Epithelial cell of proximal tubule (primary cell): Measurements from ENCODE around the gene RASAL1. TPM values are rescaled to one million over a fixed set of nuclear protein-coding genes. Genes with fewer than 3 reads are reported as not detected.

ENCODE experiments used
- DNase-seq: peaks from one replicate; pipeline ENCODE4 v3.0.0-alpha.2; 2011; ENCODE audit warnings: low read depth
- H3K4me3 ChIP-seq: 2 replicates; pipeline ENCODE4 v1.5.1; 2011; ENCODE audit warnings: low read depth, mild to moderate bottlenecking, low read length
- total RNA-seq: library from RNA; depleted of rRNA; stranded (reverse); fragments of >200 nt; gene quantifications from 2 replicates; pipeline ENCODE4 v1.2.3, GENCODE V29; 2015
- TF ChIP-seq, protein P1 (sequence below): conservative IDR thresholded peaks from 2 replicates; pipeline ENCODE4 v1.5.1; 2012; ENCODE audit warnings: low read depth, mild to moderate bottlenecking, low read length

The RASAL1 gene
- total RNA-seq, 1 donor from 2014 or later: 2.0 TPM

GRCh38 chr12:113155060-113155459 lies 19.5 kb upstream of the RASAL1 start:
- TF ChIP-seq, protein P1, sequence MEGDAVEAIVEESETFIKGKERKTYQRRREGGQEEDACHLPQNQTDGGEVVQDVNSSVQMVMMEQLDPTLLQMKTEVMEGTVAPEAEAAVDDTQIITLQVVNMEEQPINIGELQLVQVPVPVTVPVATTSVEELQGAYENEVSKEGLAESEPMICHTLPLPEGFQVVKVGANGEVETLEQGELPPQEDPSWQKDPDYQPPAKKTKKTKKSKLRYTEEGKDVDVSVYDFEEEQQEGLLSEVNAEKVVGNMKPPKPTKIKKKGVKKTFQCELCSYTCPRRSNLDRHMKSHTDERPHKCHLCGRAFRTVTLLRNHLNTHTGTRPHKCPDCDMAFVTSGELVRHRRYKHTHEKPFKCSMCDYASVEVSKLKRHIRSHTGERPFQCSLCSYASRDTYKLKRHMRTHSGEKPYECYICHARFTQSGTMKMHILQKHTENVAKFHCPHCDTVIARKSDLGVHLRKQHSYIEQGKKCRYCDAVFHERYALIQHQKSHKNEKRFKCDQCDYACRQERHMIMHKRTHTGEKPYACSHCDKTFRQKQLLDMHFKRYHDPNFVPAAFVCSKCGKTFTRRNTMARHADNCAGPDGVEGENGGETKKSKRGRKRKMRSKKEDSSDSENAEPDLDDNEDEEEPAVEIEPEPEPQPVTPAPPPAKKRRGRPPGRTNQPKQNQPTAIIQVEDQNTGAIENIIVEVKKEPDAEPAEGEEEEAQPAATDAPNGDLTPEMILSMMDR: no peak
- no peak overlapping the region for H3K4me3 ChIP-seq
- DNase-seq: no peak

- peak overlapping the region; percentile 36 for H3K4me3 ChIP-seq
- no peak for DNase-seq
Observed at GRCh38 chr12:113154351-113154973, 18.9 kb upstream of the RASAL1 start.

DNA sequence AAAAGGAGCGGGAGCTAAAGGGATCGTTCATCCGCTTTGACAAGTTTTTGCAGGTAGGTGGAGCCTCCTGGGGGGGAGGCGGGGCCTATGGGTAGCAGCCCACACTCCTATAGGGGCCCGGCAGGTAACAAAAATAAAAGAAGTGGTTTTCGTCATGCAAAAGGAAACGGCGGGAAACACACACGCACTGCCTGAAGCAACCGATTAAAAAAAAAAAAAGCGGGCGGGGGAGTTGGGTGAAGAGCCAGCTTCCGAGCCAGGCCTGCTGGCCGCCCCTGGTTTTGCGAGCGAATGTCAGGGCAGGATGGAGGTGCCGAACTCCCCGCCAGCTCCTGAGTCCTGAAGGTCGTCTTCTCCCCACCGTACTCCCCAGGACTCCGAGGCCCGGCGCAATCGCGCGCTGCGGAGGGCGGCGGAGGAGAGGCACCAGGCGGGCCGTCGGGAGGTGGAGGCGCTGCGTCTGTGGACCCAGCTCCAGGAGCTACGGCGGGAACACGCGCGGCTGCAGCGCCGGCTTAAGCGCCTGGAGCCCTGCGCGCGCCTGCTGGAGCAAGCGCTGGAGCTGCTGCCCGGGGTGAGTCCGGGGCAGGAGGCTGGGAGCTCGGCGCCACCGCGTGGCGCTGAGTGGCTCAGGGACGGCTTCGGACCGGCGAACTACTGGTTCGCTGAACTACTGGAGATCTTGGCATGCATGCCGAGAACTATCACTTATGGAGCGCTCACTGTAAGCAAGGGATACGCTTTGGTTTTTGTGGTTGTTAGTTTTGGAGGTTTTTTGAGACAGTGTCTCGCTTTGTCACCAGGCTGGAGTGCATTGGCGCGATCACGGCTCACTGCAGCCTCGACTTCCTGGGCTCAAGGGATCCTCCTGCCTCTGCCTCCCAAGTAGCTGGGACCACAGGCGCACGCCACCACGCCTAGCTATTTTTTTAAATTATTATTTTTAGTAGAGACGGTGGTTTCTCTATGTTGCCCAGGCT lies 17.6 kb upstream of the RASAL1 start:
- TF ChIP-seq, protein P1: peak; percentile 68
- DNase-seq: peak; percentile 30
- peak overlapping the region; percentile 48 for H3K4me3 ChIP-seq

More at GRCh38 chr12:113154351-113154973, 18.9 kb upstream of the RASAL1 start:
- TF ChIP-seq, protein P1: no peak

DNA sequence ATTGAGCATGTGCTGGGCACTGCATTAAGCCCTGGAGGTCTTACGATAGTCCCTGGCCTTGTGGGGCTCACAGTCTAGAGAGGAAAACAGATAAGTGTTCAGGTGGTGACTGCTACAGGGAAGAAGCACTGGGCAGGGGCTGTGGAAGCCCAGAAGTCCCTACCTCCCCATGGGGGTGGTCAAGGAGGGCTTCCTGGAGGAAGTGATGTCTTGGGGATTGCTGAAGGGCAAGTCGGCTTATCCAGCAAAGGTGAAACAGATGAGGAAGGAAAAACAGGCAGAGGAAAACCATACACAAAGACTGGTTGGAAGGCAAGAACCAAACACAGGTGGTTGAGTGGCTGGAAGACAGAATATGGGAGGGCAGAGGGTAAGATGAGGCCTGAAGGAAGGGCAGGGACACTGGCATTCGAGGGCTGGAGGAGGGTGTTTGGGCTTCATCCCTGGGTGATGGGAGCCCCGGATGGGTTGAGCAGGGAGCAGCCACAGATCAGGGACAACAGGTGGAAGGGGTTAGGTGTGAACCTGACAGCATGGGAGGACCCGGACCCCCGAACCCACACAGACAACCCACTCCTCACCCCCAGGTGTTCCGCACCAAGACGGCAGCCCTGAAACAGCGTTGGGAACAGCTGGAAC lies 16.8 kb upstream of the RASAL1 start:
- no peak overlapping the region for H3K4me3 ChIP-seq
- DNase-seq: no peak
- TF ChIP-seq, protein P1: no peak

GRCh38 chr12:113151655-113152054 lies 16.1 kb upstream of the RASAL1 start:
- no peak for DNase-seq
- TF ChIP-seq, protein P1: no peak
- H3K4me3 ChIP-seq: no peak overlapping the region

DNA sequence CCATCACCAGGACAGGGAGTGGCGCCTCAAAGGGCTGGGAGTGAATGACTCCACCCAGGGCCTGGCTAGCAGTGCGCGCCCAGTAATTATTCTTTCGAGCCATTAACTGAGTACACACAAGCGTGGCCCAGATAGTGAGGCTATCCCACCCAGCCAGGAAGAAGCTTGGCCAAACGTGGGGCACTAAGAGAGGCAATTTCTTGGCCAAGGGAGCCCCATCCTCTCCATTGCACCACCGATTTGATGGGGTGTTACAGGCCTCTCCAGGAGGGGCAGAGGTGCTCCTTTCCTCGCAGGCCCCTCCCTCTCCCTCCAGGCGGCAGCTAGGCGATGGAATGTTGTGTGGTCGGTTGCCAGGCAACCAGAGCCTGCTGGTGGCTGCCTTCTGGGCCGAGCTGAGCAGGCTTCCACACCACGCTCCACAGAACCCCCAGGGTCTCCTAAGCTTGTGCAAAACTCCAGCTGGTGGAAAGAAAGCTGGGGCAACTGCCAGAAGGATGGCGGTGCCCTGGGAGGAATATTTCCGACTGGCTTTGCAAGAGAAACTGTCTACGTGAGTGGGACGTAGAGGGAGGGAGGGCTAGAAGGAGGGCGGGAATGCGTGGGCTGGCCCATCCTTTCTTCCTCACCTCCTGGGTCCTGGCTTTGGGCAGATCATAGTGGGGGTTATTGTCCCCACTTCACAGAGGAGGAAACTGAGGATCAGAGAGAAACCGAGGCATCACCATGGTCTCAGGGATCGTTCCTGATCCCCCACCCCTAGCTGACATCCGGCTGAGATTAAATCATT lies 14.0 kb upstream of the RASAL1 start, which contains the start of gene CFAP73:
Gene CFAP73 (plus strand): TSS at position 364 of the 790 bp plus-strand sequence. CDS start 134 bp downstream, at position 498.
- peak within 1 kb of the TSS; percentile 28 for H3K4me3 ChIP-seq
- TF ChIP-seq, protein P1: no peak
- peak; percentile 55 for DNase-seq
